B cell (primary cell): ENCODE data around the gene HOXD10. TPM values are rescaled to one million over a fixed set of nuclear protein-coding genes. Genes with fewer than 3 reads are reported as not detected.

Experiments
- ATAC-seq: fragments of 200-7000 bp; cut with Tn5 transposase; one replicate; pipeline ENCODE4 v1.10.0; 2021; ENCODE audit warnings: low read depth, mild to moderate bottlenecking, moderate number of reproducible peaks, moderate library complexity
- CTCF ChIA-PET: fragments of 350-600 bp; sonication (Branson Sonifier 250); formaldehyde crosslinking; loops from one replicate; lab custom pipeline; 2021; ENCODE audit warnings: antibody characterized with exemption, inconsistent platforms; lab: Charles Lee
- POLR2A ChIA-PET: fragments of 350-600 bp; sonication (Branson Sonifier 250); formaldehyde crosslinking; loops from one replicate; lab custom pipeline; 2021; ENCODE audit warnings: antibody characterized with exemption; lab: Charles Lee
- DNase-seq: peaks from one replicate; pipeline ENCODE4 v3.0.0; 2013
- H2AFZ ChIP-seq: 2 replicates; pipeline ENCODE4 v1.6.1; 2012; ENCODE audit warnings: mild to moderate bottlenecking, low read depth, low read length; ENCODE audit not compliant: insufficient read depth, poor library complexity, severe bottlenecking
- H3K27ac ChIP-seq, 2 donors: 1 replicate in 1 of 2; 2 replicates in 1 of 2; pipeline ENCODE4 v1.5.1; 2012 to 2013; ENCODE audit warnings: low read length in 2 of 2, mild to moderate bottlenecking in 2 of 2, moderate library complexity in 1 of 2
- H3K27me3 ChIP-seq, 4 experiments: fragments of 200-600 bp in 1 of 4; sonication (generic) in 1 of 4; replicated peaks in 1 of 4; 1 replicate in 2 of 4; 2 replicates in 2 of 4; pipeline versions ENCODE4 v1.6.1 to v1.7.0; 2013 to 2016; ENCODE audit warnings: low read length in 3 of 4, mild to moderate bottlenecking in 2 of 4, mixed read lengths in 1 of 4, moderate library complexity in 1 of 4; ENCODE audit not compliant: insufficient read depth in 4 of 4, control insufficient read depth in 3 of 4; ENCODE audit errors: control extremely low read depth in 1 of 4
- H3K36me3 ChIP-seq, 2 experiments: replicated peaks in 1 of 2; 1 replicate in 1 of 2; 2 replicates in 1 of 2; pipeline versions ENCODE4 v1.6.1 to v1.7.1; 2013; ENCODE audit warnings: low read length in 1 of 2; ENCODE audit not compliant: insufficient read depth in 2 of 2, control insufficient read depth in 1 of 2; ENCODE audit errors: control extremely low read depth in 1 of 2, extremely low read depth in 1 of 2
- H3K4me1 ChIP-seq, 2 donors: fragments of 200-600 bp in 1 of 2; sonication (generic) in 1 of 2; 1 replicate in 1 of 2; 2 replicates in 1 of 2; pipeline versions ENCODE4 v1.5.1 to v1.6.1; 2013 to 2017; ENCODE audit warnings: low read length in 2 of 2; ENCODE audit not compliant: control insufficient read depth in 2 of 2, insufficient read depth in 2 of 2
- H3K4me2 ChIP-seq: replicated peaks from 2 replicates; pipeline ENCODE3; 2012; ENCODE audit warnings: mild to moderate bottlenecking, low read depth, low read length; ENCODE audit not compliant: poor library complexity, severe bottlenecking
- H3K4me3 ChIP-seq, 5 experiments: fragments of 200-600 bp in 1 of 5; sonication (generic) in 1 of 5; 1 replicate in 3 of 5; 2 replicates in 2 of 5; pipeline versions ENCODE4 v1.5.1 to v1.7.0; 2011 to 2016; ENCODE audit warnings: low read length in 4 of 5, mild to moderate bottlenecking in 4 of 5, low read depth in 2 of 5, control low read depth in 1 of 5, moderate library complexity in 1 of 5; ENCODE audit not compliant: insufficient read depth in 1 of 5; ENCODE audit errors: control extremely low read depth in 1 of 5, extremely low read depth in 1 of 5
- H3K79me2 ChIP-seq: fragments of 200-600 bp; sonication (generic); one replicate; pipeline ENCODE4 v1.6.0; 2016; ENCODE audit warnings: low read length; ENCODE audit not compliant: control insufficient read depth, insufficient read depth
- H3K9ac ChIP-seq: fragments of 200-600 bp; sonication (generic); 2 replicates; pipeline ENCODE4 v1.6.1; 2017; ENCODE audit warnings: mild to moderate bottlenecking, low read length, moderate library complexity
- H3K9me3 ChIP-seq, 3 donors: one replicate each; pipeline versions ENCODE4 v1.6.1 to v1.7.1; 2013; ENCODE audit warnings: low read length in 2 of 3; ENCODE audit not compliant: control insufficient read depth in 2 of 3, insufficient read depth in 1 of 3; ENCODE audit errors: control extremely low read depth in 1 of 3
- H4K20me1 ChIP-seq: 2 replicates; pipeline ENCODE4 v1.6.0; 2012; ENCODE audit warnings: mild to moderate bottlenecking, low read length; ENCODE audit not compliant: insufficient read depth, control insufficient read depth, poor library complexity, severe bottlenecking
- H3K27ac Mint-ChIP-seq: one replicate; pipeline ENCODE4 v1.8.0; 2021; ENCODE audit warnings: mixed read lengths
- H3K27me3 Mint-ChIP-seq: one replicate; pipeline ENCODE4 v1.8.0; 2021; ENCODE audit warnings: mixed read lengths
- H3K4me1 Mint-ChIP-seq: one replicate; pipeline ENCODE4 v1.8.0; 2021; ENCODE audit warnings: mixed read lengths
- H3K4me3 Mint-ChIP-seq: one replicate; pipeline ENCODE4 v1.8.0; 2021; ENCODE audit warnings: mixed read lengths
- H3K9me3 Mint-ChIP-seq: one replicate; pipeline ENCODE4 v1.8.0; 2022; ENCODE audit warnings: mixed read lengths; ENCODE audit not compliant: insufficient read depth
- EZH2 ChIP-seq: IDR thresholded peaks from 2 replicates; pipeline ENCODE4 v1.6.1; 2012; ENCODE audit warnings: borderline replicate concordance, low read depth, mild to moderate bottlenecking, moderate library complexity, low read length; ENCODE audit not compliant: insufficient read depth, poor library complexity, severe bottlenecking
- WGBS: methylation state at CpG from one replicate; pipeline ENCODE4 v1.1.5; 2013; ENCODE audit warnings: missing lambda C conversion rate; ENCODE audit not compliant: insufficient coverage; 5-methylcytosine and 5-hydroxymethylcytosine counted together
- intact Hi-C: fragments of 100-400 bp; cut with micrococcal nuclease; formaldehyde crosslinking; loops from one replicate; pipeline ENCODE4 v1.10.0; 2022
- polyA plus RNA-seq: library from polyadenylated mRNA; depleted of rRNA; stranded (reverse); fragments of >200 nt; gene quantifications from 2 replicates; pipeline ENCODE4 v1.2.3, GENCODE V29; 2012
- total RNA-seq, 2 donors: library from RNA; stranded (reverse); fragments of 120-200 nt in 1 of 2; gene quantifications; 1 replicate in 1 of 2; 2 replicates in 1 of 2; pipeline versions ENCODE4 v1.2.3 to v1.2.4, GENCODE V29; 2013 to 2022
- TF ChIP-seq, protein P1 (sequence below): fragments of 200-600 bp; IDR thresholded peaks from one replicate; pipeline ENCODE4 v1.8.0; 2022; ENCODE audit warnings: antibody characterized with exemption, mild to moderate bottlenecking

HOXD10 gene
- total and polyA plus RNA-seq, 2 donors (not counting 1 experiment from before 2014, with no cell fraction given): not detected

GRCh38 chr2:176155356-176156044 lies 38.9 kb downstream of the HOXD10 start:
- H3K4me3 ChIP-seq: no peak overlapping the region
- no peak overlapping the region for H3K4me3 Mint-ChIP-seq
- POLR2A ChIA-PET: no interaction called here
- peaks cover 2% of the 10 kb centered on the region for H3K9me3 Mint-ChIP-seq
- WGBS: 10% methylated on average over 3 of the region's 6 CpGs
- ATAC-seq (no peak), DNase-seq (no peak)
- H3K27ac Mint-ChIP-seq: no peak overlapping the region
- no peaks in the 10 kb centered on the region for H3K36me3 ChIP-seq
- peaks cover 3% of the 10 kb centered on the region for H3K4me1 Mint-ChIP-seq
- no peak overlapping the region for H3K9ac ChIP-seq
- H4K20me1 ChIP-seq: no peaks in the 10 kb centered on the region
- TF ChIP-seq, protein P1, sequence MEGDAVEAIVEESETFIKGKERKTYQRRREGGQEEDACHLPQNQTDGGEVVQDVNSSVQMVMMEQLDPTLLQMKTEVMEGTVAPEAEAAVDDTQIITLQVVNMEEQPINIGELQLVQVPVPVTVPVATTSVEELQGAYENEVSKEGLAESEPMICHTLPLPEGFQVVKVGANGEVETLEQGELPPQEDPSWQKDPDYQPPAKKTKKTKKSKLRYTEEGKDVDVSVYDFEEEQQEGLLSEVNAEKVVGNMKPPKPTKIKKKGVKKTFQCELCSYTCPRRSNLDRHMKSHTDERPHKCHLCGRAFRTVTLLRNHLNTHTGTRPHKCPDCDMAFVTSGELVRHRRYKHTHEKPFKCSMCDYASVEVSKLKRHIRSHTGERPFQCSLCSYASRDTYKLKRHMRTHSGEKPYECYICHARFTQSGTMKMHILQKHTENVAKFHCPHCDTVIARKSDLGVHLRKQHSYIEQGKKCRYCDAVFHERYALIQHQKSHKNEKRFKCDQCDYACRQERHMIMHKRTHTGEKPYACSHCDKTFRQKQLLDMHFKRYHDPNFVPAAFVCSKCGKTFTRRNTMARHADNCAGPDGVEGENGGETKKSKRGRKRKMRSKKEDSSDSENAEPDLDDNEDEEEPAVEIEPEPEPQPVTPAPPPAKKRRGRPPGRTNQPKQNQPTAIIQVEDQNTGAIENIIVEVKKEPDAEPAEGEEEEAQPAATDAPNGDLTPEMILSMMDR: no peak
- TF ChIP-seq EZH2: no peak
- no peaks in the 10 kb centered on the region for H3K79me2 ChIP-seq
- H3K4me1 ChIP-seq: peaks cover 8 to 14% of the 10 kb centered on the region in 2 donors
- CTCF ChIA-PET: interaction anchor here (1.3 to 2.0 kb wide), 3 partner anchors 35 to 399 kb away, joined by 3 to 5 read pairs (median 3); no protein-coding TSS in a partner anchor
- H3K27ac ChIP-seq: no peak overlapping the region
- no peak overlapping the region for H3K4me2 ChIP-seq
- H2AFZ ChIP-seq: no peak overlapping the region
- peaks cover 0 to 40% (median 0%) of the 10 kb centered on the region in 3 donors for H3K9me3 ChIP-seq
- H3K27me3 Mint-ChIP-seq: peaks cover 64% of the 10 kb centered on the region
- intact Hi-C loops: no loop called here
- peaks cover 0 to 83% (median 47%) of the 10 kb centered on the region in 4 experiments for H3K27me3 ChIP-seq

DNA sequence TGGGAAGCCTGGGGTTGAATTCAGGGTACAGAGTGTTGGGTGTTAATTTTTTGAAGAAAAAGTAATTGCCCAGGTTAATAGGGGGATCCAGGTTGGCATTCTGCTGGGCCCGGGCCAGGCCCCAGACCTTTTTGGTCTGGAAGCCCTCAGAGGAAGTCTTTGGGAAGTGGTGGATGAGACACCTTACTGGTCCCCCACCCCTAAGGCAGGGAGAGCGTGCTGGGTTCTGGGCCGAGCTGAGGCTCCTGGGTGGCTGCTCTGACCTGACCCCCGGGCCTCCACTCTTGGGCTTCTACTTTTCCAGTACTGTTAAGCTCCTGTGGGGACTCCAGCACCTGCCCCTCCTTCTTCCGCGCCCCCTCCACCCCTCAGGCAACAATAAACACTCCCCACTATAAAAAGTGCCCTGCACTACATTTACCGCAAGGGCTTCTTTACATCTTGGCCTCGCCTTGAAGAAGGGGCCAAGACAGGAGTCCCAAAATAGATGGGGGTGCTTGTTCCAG lies 39.8 kb downstream of the HOXD10 start:
- Mint-ChIP-seq H3K27ac (peak overlapping the region; percentile 20), H3K4me3 (no peak overlapping the region), H3K9me3 (peaks cover 2% of the 10 kb centered on the region), H3K27me3 (peaks cover 63% of the 10 kb centered on the region), H3K4me1 (peaks cover 3% of the 10 kb centered on the region)
- 37% methylated on average over 6 of the region's 8 CpGs for WGBS
- no peaks in the 10 kb centered on the region for H3K36me3 ChIP-seq
- ChIA-PET POLR2A (no interaction called here), CTCF (interaction anchor here (1.6 kb wide), 1 partner anchor 59 kb away, joined by 3 read pairs; no protein-coding TSS in a partner anchor)
- TF ChIP-seq, protein P1: no peak
- no peak for TF ChIP-seq EZH2
- intact Hi-C loops: no loop called here
- ATAC-seq: no peak
- H3K4me2 ChIP-seq: no peak overlapping the region
- H3K4me3 ChIP-seq: no peak overlapping the region
- no peak overlapping the region for H2AFZ ChIP-seq
- peaks cover 0 to 43% (median 0%) of the 10 kb centered on the region in 3 donors for H3K9me3 ChIP-seq
- no peaks in the 10 kb centered on the region for H4K20me1 ChIP-seq
- H3K27ac ChIP-seq: no peak overlapping the region
- no peaks in the 10 kb centered on the region for H3K79me2 ChIP-seq
- H3K27me3 ChIP-seq: peaks cover 0 to 84% (median 45%) of the 10 kb centered on the region in 4 experiments
- H3K4me1 ChIP-seq: peaks cover 8 to 14% of the 10 kb centered on the region in 2 donors
- H3K9ac ChIP-seq: no peak overlapping the region
- DNase-seq: peak; percentile 9
